Activated T-cell treated with anti-CD3 and anti-CD28 coated beads for 4 hours (primary cell): ENCODE results near the gene SPTBN1.

Source experiments
- DNase-seq: peaks from one replicate; pipeline ENCODE4 v3.0.0-alpha.2; 2020

SPTBN1 gene

DNA sequence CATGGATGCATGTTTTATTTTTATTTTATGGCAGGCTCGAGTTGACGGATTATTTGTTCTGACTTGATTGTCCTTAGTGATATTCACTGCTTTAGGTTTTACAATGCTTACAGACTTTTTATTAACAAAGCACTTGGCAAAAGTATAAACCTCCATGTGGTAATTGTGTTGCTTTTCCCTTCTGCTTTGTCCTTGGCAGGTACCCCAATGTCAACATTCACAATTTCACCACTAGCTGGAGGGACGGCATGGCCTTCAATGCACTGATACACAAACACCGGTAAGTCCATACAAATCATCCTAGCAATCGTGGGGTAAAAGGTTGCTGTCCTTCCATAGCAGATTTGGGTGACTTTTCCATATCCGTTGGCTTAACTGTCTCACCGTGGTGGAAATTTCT, 161.3 kb downstream of the SPTBN1 start:
- no peak for DNase-seq

DNA sequence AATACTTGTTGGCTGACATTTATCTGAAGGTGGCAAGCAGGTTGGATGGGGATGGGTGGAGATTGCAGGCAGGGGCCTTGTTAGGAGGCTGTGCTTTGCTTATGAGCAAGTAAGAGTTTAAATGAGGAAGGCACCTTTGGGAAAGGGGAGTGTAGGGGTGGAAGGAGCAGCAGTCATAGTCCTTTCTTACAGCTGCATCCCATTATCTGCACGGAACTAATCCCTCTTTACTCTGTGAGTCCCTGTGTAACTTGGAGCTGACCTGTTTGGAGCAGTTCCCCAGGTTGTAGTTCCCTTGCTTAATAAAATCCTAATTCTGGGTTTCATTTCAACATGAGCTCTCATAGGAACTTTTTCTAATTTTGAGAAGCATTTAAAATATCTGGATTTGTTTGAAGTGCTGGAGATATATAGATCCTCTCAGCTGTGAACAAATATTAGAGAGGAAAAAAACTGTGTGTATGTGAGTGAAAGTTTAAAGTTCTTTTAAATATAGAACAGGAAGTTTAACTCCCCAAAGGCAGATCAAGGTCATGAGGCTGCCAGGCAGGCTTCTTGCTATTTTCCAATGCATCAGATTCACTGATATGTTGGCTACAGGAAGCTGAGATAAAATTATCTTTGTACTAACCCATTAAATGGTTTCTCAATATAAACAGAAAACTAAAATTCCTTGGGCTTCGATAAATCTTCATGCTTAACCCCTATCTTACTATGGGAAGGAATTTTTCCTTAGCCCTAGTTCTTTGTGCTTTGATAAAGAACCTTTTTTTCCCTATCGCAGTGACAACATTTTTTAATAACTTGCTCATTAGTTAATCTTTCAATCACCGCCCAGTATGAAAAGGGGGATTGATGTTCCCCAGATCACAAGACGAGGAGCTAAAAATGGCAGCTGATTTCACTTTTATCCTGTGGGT, 162.8 kb downstream of the SPTBN1 start:
- DNase-seq: no peak

DNA sequence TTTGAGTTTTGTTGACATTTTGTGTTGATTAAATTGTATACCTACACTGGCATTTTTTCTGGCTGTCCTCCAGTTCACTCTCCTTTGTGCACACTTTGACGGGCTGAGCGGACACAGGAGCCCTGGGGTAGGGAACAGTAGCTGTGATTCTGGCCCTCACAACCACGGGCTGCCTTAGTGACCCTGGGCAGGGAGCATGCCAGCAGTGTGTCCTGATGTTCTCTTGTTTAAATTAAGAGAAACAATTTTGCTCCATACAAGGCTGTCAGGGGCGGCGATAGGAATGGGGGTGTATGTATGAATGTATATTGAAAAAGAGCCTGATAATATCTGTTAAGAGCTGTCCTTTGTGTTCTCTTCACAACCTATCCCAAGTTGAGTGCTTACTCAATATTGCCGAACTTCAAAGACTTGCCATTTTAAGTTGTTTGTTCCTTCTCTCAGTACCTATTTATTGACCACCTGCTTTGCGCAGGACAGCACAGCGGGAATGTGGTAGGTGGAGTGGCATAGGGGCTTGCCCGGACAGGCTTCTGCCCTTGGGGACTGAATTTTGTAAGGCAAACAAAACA, 163.6 kb downstream of the SPTBN1 start:
- no peak for DNase-seq

DNA sequence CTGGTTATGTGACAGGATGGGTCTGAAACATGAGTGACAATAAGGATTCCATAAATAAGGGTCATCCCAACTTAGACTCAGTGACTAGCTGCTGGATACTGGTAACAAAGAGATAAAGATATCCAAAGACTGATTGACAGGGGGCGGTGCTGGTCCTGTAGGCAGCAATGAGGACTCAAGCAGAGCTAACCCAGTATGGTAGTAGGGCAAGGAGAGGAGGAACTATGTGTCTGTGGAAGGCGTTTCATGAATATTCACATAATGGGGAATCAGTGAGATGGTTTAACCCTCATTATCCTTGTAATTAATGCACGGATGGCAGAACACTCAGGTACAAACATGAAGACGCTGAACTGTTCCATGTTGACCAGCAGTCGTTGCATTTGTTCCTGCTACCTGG, 164.8 kb downstream of the SPTBN1 start:
- DNase-seq: no peak

DNA sequence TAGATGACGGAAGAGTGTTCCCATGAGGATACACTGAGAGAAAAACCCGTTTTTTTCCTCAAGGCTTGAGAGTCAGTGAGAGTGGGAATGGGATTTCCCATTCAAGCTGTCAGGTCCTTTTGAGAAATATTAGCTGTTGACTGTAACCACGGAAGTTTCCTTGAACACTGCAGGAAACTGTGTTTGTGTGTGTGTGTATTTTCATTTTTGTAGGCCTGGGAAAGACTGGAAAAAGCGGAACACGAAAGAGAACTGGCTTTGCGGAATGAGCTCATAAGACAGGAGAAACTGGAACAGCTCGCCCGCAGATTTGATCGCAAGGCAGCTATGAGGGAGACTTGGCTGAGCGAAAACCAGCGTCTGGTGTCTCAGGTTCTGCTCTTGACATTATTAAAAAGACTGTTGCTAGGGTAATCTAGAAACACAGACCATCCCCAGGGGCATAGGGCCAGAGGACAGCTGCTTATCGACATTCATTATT, 168.5 kb downstream of the SPTBN1 start:
- no peak for DNase-seq

DNA sequence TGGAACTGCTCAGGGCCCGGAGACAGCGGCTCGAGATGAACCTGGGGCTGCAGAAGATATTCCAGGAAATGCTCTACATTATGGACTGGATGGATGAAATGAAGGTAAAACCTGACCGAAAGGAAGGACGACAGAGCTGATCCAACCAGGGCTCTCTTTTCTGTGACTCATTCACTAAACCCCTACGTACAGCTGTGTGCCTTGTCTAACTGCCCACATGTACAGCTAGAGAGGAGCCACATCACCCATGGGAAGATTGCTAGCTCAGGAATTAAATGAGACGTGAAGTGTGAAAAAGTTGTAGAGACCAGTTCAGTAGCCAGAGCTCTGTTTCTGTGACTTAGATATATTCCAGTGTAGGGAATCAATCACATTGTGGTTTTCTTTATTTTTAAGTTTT, 170.0 kb downstream of the SPTBN1 start:
- DNase-seq: no peak

DNA sequence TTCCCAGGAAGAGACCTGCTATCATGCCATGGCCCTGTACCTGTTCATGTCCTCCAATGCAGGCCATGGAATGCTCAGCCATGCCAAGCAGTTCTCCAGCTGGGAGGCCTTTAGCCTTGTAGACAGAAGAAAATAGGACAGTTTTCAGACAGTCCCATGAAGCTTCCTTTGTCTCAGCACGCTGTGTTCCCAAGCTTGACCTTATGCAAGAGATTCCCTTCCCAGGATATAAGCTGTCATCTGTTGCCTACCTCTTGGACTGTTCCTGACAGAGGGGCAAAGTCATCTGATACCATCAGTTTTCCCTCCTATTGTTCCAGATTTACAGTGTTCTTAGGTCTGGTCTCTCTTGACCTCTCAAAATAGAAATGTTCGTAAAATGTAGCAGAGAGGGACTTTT, 170.8 kb downstream of the SPTBN1 start:
- DNase-seq: no peak

DNA sequence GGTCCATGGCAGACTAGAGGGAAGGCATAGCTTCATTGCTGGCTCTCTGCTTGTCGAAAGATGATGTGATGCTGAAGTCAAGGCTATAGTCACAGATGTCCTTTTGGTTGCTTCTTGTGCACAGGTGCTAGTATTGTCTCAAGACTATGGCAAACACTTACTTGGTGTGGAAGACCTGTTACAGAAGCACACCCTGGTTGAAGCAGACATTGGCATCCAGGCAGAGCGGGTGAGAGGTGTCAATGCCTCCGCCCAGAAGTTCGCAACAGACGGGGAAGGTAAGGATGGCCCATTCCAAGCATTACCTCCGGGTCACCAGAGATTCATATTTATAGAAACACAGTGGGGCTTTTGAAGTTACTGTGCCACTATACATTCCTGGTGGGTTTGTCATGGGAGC, 171.8 kb downstream of the SPTBN1 start:
- DNase-seq: no peak

DNA sequence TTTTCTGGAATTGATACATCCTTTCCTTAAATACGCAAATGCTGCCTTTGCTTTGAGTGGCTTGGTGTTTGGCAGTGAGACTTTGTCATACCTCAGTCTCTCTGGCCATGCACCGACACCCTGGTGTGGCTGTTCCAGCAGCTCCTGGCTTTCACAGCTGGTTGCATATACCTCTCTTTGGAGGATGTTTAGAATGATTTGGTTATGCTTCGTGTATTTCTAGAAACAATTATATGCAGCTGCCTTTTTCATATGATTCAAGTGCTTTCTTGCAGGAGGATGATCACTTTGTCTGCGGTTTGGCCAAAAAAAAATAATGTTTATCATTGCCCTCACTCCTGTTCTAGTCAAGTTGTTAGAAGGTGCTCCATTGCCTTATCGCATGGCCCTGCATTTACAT, 172.3 kb downstream of the SPTBN1 start:
- no peak for DNase-seq

DNA sequence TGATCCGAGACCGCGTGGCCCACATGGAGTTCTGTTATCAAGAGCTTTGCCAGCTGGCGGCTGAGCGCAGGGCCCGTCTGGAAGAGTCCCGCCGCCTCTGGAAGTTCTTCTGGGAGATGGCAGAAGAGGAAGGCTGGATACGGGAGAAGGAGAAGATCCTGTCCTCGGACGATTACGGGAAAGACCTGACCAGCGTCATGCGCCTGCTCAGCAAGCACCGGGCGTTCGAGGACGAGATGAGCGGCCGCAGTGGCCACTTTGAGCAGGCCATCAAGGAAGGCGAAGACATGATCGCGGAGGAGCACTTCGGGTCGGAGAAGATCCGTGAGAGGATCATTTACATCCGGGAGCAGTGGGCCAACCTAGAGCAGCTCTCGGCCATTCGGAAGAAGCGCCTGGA, 172.8 kb downstream of the SPTBN1 start:
- no peak for DNase-seq

DNA sequence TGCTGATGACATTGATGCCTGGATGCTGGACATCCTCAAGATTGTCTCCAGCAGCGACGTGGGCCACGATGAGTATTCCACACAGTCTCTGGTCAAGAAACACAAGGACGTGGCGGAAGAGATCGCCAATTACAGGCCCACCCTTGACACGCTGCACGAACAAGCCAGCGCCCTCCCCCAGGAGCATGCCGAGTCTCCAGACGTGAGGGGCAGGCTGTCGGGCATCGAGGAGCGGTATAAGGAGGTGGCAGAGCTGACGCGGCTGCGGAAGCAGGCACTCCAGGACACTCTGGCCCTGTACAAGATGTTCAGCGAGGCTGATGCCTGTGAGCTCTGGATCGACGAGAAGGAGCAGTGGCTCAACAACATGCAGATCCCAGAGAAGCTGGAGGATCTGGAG, 173.3 kb downstream of the SPTBN1 start:
- DNase-seq: no peak

DNA sequence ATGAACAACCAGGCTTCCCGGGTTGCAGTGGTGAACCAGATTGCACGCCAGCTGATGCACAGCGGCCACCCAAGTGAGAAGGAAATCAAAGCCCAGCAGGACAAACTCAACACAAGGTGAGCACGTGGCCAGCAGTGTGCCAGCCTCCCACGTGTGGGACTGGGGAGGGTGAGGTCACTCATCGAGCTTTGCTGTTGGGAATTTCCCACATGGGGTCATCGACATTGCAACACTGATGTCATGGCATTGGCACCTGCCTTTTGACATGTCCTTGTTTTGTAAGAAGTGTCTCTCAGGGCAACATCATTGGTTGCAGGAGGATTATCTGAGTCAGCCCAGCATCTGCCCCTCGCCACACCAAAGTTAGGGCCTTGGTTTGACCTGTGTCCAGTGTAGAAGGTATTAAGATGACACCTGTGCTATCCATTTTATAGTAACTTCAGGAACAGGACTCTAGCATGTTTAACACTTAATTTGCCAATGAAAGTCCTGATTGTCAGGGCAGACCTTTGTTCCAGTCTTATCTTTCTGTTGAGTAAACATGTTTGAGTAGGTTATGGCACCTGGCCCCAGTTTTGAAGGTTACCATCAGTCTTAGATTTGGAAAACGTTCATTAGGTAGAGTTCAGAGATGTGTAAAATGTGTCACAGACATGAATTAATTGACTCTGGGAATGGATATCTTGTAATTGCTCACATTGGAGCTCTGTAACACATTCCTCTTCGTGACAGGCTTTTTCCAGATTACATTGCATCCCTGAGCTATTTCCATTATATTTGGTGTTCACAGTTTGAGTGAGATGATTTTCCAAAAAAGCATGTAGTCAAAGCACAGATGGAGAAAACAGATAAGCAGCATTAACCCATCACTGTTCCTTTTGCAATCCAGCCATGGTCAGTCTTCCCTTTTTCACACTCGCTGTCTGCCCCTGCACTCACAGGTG, 174.1 kb downstream of the SPTBN1 start:
- no peak for DNase-seq

DNA sequence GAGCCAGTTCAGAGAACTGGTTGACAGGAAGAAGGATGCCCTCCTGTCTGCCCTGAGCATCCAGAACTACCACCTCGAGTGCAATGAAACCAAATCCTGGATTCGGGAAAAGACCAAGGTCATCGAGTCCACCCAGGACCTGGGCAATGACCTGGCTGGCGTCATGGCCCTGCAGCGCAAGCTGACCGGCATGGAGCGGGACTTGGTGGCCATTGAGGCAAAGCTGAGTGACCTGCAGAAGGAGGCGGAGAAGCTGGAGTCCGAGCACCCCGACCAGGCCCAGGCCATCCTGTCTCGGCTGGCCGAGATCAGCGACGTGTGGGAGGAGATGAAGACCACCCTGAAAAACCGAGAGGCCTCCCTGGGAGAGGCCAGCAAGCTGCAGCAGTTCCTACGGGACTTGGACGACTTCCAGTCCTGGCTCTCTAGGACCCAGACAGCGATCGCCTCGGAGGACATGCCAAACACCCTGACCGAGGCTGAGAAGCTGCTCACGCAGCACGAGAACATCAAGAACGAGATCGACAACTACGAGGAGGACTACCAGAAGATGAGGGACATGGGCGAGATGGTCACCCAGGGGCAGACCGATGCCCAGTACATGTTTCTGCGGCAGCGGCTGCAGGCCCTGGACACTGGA, 174.9 kb downstream of the SPTBN1 start:
- no peak for DNase-seq

DNA sequence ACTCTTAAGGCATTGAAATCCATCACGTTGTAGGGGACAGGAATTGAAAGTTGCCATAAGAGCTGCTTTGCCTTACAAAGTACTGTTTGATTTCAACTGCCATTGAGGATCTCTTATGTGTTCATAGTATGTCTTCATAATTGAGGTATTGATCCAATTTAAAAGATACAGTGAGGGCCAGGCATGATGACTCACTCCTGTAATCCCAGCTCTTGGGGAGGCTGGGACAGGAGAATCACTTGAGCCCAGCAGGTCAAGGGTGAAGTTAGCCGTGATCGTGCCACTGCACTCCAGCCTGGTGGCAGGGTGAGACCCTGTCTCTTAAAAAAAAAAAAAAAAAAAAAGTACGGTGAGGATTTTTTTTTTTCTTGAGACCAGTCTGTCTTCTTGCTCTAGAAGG, 175.6 kb downstream of the SPTBN1 start:
- DNase-seq: no peak

DNA sequence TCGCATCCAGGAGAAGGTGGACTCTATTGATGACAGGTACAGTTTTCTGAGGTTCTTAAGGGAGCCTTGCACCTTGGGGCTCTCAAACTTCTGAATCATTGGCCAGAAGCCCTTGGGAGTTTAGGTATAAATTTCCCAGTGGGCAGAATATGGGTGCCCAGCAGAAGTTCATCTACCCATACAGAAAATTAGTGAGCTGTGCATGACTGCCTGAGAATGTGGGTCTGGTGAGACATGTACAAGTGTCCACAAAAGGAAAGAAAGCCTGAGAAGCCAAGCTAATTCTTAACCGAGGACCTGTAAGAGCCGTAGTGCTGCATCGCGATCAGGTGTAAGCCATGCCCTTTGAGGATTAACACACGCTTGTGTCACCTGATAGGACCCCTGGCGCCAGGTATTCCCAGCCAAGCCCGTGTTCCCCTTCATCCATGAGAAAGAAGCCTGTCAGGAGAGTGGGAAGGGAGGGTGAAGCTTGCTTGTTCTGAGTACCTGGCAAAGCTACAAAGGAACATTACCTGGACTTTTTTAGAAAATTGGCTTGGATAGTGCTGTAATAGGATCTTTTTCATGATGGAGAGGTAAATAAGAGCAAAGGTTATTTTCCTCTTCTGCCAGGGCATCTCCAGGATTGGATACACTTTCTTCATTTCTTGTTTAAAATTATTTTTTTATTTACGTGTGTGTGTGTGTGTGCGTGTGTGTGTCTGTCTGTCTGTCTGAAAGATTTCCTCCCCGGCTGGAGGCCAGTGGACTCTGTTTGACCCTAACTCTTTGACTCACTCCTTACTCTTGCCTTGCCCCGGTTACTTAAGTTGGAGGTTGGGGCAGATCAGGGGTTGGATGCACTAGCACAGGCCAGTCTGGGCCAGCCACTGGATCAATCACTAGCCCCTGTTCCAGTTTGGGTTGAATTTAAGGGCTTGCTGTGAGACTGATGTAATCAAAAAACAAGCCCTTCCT, 176.9 kb downstream of the SPTBN1 start:
- no peak for DNase-seq

DNA sequence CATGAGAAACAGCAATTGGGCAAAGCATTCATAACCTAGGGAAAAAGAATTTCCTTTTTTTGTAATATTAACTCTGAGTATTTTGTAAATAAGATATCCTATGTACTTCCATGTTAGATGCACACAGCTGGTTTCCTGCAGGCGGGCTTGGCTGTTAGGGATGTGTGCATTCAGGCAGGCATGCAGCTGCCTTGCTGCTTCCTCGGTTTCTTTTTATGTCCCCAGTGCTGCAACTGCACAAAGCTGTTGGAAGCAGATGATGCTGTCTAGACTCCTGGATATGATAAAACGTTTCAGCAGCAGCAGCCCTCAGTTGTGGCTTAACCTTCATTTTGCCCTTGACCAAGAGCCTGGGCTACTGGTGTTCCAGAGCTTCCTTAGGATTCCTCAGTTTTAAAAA, 177.9 kb downstream of the SPTBN1 start:
- DNase-seq: no peak

DNA sequence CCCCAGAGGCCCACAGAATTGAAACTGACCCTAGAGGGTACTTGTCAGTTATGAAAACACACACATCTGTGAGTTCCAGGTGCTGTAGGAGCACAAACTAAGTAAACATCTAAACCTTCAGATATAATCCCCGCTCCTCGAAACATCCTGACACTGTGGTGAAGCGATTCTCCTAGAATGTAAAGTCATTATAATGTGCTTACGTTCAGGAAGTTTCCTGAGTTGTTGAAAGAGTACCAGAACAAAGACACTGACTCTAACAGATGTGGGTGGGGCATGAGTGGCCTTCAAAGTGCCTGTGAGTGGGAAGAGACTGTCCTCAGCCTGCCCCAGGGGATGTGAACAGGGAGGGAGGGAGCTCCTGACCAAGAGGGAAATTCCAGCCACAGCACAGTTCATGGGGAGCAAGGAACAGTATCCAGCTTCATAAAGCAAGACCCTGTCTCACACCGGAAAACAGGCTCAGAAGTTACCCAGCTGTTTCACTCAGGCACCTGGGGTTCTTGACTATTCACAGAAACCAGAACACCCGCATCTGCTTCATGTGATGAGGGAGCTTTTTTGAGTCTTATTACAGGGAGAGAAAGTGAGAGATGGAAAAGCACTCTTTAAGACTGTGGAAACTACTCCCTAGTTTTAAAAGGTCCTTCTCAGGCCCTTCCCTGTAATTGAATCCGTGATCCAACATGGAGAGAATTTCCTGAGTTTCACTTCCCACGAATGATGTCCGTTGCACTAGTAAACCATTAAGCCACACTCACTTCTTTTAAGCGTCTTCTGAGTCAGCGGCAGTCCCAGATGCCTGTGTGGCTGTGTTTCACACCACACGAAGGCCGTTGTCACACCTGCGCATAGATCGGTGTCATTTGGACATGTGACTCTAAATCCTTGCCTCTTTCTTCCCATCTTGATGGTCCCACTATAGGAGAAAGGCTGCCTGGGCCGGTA, 178.7 kb downstream of the SPTBN1 start:
- no peak for DNase-seq

DNA sequence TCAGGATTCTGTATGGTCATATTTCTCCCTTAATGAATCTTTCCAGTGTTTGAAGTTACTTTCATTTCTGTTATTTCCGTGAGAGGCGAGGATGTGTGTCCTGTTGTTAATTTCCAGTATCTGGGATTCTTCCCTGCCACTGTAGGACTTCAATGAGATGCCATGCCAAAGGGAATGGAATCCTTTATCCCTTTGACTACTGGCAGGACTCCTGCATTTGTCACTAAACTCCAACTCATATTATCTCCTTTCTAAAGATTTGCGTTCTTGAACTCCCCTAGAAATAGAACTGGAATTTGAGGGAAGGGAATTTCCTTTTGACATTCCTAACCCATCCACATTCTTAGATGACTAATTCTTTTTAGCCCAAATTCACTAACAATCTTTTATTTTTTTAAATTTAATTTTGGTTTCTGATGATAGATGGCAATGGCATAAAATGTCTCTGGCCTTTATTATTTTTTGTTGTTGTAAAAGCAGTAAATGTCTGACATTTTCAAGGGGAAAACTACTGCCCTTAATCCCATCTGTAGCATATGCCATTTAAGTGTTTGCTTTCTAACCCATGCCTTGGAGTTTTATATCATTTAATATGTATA, 179.5 kb downstream of the SPTBN1 start:
- no peak for DNase-seq

DNA sequence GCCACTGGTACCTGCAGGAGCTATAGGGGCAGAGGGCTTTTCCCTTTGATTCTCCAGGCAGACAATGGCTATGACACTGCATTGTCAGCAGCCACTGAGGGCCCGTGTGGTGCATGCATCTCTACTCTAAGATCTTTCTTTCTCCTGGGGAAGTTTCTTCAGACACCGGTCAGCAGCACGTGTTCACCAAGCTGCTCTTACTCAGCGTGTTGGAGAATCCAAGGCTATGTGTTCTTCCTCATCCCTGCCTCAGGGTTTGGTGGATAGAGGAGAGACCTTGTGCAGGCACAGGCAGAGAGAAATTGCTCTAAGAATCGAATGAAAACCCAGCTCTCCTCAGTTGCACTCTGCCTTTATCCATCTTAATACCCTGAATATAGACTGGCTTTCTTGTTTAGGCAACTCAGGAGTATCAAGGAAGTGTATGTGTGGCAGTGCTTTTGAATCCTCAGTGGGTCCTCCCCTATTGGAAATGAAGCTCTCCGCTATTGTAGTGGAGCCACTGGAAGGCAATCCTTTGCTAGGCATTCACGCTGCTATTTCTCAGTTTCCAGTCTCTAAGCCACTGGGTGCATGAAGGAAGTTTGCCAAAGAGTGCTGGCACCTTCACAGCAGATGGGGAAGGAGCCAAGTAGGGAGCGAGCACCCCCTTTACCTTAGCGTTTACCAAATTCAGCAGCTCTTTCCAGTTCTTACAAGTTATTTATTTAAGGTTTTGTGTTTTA, 180.4 kb downstream of the SPTBN1 start:
- DNase-seq: no peak
